ENCODE results near the gene TYSND1.

TYSND1 gene

GRCh38 chr10:70121281-70121949 lies 25.1 kb downstream of the TYSND1 start:
- no peak overlapping the region for H3K4me3 ChIP-seq (replicated peaks; ENCODE audit: low read depth, low read length)
- TF ChIP-seq, protein P1, sequence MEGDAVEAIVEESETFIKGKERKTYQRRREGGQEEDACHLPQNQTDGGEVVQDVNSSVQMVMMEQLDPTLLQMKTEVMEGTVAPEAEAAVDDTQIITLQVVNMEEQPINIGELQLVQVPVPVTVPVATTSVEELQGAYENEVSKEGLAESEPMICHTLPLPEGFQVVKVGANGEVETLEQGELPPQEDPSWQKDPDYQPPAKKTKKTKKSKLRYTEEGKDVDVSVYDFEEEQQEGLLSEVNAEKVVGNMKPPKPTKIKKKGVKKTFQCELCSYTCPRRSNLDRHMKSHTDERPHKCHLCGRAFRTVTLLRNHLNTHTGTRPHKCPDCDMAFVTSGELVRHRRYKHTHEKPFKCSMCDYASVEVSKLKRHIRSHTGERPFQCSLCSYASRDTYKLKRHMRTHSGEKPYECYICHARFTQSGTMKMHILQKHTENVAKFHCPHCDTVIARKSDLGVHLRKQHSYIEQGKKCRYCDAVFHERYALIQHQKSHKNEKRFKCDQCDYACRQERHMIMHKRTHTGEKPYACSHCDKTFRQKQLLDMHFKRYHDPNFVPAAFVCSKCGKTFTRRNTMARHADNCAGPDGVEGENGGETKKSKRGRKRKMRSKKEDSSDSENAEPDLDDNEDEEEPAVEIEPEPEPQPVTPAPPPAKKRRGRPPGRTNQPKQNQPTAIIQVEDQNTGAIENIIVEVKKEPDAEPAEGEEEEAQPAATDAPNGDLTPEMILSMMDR (IDR thresholded peaks at IDR 0.05; ENCODE audit: low read length, missing control alignments): no peak
- DNase-seq (ENCODE audit: low read depth): no peak

DNA sequence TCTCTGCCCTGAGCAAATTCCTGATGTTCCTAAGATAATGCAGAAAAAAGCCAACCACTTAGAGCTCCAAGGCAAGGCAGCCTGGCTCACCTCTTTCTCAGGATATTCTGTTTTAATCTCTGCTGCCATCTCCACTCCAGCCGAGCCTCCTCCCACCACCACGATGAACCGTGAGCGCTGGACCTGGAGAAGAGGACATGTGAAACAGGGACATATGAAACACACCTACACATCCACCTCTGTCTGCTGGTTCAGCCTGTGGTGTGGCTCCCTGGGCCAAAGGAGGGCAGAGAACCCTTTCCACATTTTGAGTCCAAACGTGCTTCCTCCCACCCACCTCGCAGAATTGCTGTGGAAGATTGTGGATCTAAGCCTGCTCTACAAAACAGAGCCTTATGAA lies 26.1 kb downstream of the TYSND1 start:
- DNase-seq (ENCODE audit: low read depth): no peak
- no peak overlapping the region for H3K4me3 ChIP-seq (replicated peaks; ENCODE audit: low read depth, low read length)
- TF ChIP-seq, protein P1 (IDR thresholded peaks at IDR 0.05; ENCODE audit: low read length, missing control alignments): no peak

- TF ChIP-seq, protein P1 (IDR thresholded peaks at IDR 0.05; ENCODE audit: low read length, missing control alignments): no peak
- no peak for DNase-seq (ENCODE audit: low read depth)
- no peak overlapping the region for H3K4me3 ChIP-seq (replicated peaks; ENCODE audit: low read depth, low read length)
These were observed 26.9 kb downstream of the TYSND1 start for GRCh38 chr10:70119623-70120022.

DNA sequence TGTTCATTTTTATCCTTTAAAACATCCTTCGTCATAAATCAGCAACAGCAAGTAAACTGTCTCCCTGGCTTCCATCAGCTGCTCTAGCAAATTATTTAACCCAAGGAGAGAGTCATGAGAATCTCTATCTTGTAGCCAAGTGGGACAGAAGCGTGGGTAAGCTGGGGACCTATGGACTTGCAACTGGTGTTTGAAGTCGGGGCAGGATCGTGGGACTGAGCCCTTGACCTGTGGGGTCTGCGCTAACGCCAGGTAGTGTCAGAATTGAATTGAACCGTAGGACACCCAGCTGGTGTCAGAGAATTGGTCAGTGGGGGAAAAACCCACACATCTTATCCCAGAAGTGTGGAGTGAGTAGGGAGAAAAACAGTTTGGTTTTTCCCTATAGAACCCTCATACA lies 27.3 kb downstream of the TYSND1 start:
- TF ChIP-seq, protein P1 (IDR thresholded peaks at IDR 0.05; ENCODE audit: low read length, missing control alignments): no peak
- DNase-seq (ENCODE audit: low read depth): no peak
- no peak overlapping the region for H3K4me3 ChIP-seq (replicated peaks; ENCODE audit: low read depth, low read length)

GRCh38 chr10:70118196-70118595 lies 28.3 kb downstream of the TYSND1 start:
- DNase-seq (ENCODE audit: low read depth): no peak
- TF ChIP-seq, protein P1 (IDR thresholded peaks at IDR 0.05; ENCODE audit: low read length, missing control alignments): no peak

DNA sequence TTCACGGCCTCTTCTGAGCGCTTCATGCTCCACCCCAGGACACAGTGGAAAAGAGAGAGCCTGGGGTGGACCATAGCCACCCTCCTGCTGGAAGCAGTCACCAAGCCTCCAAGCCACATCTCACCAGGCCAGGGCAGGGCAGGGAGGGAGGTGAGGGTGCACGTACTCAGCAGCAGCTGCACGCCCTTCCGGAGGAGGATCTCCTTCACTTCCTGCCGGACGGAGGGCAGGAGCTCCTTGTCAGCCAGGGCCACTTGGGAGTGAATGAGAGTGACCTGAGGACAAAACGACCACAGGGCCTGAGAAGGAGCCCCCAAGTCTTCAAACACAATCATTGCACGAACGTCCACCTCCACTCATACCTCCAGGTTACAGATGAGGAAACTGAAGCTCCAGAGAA lies 28.9 kb downstream of the TYSND1 start:
- TF ChIP-seq, protein P1 (IDR thresholded peaks at IDR 0.05; ENCODE audit: low read length, missing control alignments): no peak
- H3K4me3 ChIP-seq (replicated peaks; ENCODE audit: low read depth, low read length): no peak overlapping the region
- no peak for DNase-seq (ENCODE audit: low read depth)

More at GRCh38 chr10:70118196-70118595, 28.3 kb downstream of the TYSND1 start:
- H3K4me3 ChIP-seq (replicated peaks; ENCODE audit: low read depth, low read length): no peak overlapping the region
